ENCODE data around the gene C16orf89. TPM values are rescaled to one million over a fixed set of nuclear protein-coding genes. Genes with fewer than 3 reads are reported as not detected.

Gene C16orf89
- total RNA-seq, 1 donor from 2014 or later = not detected

DNA sequence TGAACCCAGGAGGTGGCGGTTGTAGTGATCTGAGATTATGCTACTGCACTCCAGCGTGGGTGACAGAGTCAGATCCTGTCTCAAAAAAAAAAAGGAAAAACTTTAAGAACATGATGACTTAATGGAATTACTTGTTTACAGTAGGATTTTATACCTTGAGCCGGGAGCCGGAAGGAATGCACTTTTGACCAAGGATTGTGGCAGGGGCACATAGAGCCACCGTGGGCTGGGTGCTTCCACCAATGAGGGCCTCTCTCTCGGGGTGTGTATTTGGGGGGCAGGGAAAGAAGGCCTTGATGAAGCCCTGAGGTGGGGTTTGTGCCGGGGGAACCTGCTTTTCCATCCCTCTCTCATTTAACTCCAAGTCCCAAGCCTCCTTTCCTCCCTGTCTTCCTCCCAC lies 25.3 kb downstream of the C16orf89 start:
- no peak overlapping the region for H2AFZ ChIP-seq (ENCODE audit: low read depth, low read length)
- H4K20me1 ChIP-seq (ENCODE audit: insufficient read depth, low read length) = no peaks in the 10 kb centered on the region
- no peaks in the 10 kb centered on the region for H3K36me3 ChIP-seq (ENCODE audit: insufficient read depth, low read length)
- no peak overlapping the region for H3K27ac ChIP-seq (ENCODE audit: low read depth, low read length)
- H3K27ac Mint-ChIP-seq (ENCODE audit: unreplicated experiment) = peak overlapping the region; percentile 81
- peaks cover 26% of the 10 kb centered on the region for H3K4me1 ChIP-seq (ENCODE audit: insufficient read depth, low read length)
- no peaks in the 10 kb centered on the region for H3K27me3 Mint-ChIP-seq (ENCODE audit: low read depth, unreplicated experiment)
- H3K79me2 ChIP-seq (ENCODE audit: insufficient read depth, low read length) = no peaks in the 10 kb centered on the region
- H3K4me2 ChIP-seq (ENCODE audit: low read length) = no peak overlapping the region
- no peak for TF ChIP-seq EZH2 (IDR thresholded peaks at IDR 0.05; ENCODE audit: insufficient read depth, low read length)
- TF ChIP-seq, protein P1, sequence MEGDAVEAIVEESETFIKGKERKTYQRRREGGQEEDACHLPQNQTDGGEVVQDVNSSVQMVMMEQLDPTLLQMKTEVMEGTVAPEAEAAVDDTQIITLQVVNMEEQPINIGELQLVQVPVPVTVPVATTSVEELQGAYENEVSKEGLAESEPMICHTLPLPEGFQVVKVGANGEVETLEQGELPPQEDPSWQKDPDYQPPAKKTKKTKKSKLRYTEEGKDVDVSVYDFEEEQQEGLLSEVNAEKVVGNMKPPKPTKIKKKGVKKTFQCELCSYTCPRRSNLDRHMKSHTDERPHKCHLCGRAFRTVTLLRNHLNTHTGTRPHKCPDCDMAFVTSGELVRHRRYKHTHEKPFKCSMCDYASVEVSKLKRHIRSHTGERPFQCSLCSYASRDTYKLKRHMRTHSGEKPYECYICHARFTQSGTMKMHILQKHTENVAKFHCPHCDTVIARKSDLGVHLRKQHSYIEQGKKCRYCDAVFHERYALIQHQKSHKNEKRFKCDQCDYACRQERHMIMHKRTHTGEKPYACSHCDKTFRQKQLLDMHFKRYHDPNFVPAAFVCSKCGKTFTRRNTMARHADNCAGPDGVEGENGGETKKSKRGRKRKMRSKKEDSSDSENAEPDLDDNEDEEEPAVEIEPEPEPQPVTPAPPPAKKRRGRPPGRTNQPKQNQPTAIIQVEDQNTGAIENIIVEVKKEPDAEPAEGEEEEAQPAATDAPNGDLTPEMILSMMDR (IDR thresholded peaks at IDR 0.05; ENCODE audit: insufficient read depth, low read depth, low read length) = no peak
- H3K4me1 Mint-ChIP-seq (ENCODE audit: low read depth, unreplicated experiment) = peaks cover 23% of the 10 kb centered on the region
- H3K9me3 ChIP-seq (ENCODE audit: insufficient read depth, low read depth, low read length) = no peaks in the 10 kb centered on the region
- H3K36me3 Mint-ChIP-seq (ENCODE audit: low read depth, unreplicated experiment) = no peaks in the 10 kb centered on the region
- no peak overlapping the region for H3K4me3 Mint-ChIP-seq (ENCODE audit: unreplicated experiment)
- FAIRE-seq = no peak
- H3K9me3 Mint-ChIP-seq (ENCODE audit: unreplicated experiment) = no peaks in the 10 kb centered on the region
- H3K9ac ChIP-seq (ENCODE audit: low read length) = no peak overlapping the region
- H3K4me3 ChIP-seq (ENCODE audit: insufficient read depth, low read depth, low read length) = no peak overlapping the region
- no peak for DNase-seq (ENCODE audit: low read depth)
- no peaks in the 10 kb centered on the region for H3K27me3 ChIP-seq (ENCODE audit: insufficient read depth, low read length)

DNA sequence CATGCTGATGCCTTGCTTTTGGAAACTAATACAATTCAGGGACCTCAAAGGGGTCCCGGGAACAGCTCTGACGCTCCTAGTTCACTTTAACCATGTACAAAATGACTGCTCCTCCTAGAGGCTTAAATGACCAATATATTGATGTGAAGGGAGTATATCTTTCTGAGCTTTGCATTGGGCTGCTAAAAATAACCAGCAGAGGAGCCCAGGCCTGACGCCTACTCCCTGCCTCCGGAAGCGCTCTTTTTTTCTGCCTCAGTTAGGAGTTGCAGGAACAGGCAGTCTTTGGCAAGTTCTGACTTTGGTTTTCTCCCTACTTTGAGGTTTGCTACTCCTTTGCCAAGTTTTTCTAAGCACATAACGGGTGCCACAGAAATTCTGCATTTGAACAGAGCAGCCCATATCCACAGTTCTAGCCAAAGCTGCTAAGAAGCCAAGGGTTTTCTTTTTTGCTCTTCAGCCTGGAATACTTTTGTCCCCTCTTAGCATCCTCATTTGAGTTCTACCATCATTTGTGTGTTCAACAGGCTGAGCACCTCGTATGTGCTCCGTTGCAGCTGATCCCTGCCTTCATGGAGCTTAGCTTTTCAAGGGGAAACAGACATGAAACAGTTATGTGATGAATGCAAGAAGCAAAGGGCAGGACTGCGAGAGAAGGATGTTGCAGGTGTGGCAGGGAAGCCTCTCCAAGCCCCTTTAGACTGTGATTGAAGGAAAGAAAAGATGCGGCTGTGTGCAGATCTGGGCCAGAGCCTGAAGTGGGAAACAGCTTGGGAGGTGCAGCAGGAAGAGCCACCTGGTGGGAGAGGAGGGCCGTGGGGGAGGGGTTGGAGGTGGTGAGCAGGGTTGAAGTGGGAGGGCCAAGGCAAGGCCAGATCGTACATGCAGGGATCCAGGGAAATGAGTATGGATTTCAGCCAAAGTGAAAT lies 29.3 kb downstream of the C16orf89 start:
- no peaks in the 10 kb centered on the region for H3K36me3 ChIP-seq (ENCODE audit: insufficient read depth, low read length)
- H2AFZ ChIP-seq (ENCODE audit: low read depth, low read length) = no peak overlapping the region
- TF ChIP-seq EZH2 (IDR thresholded peaks at IDR 0.05; ENCODE audit: insufficient read depth, low read length) = no peak
- TF ChIP-seq, protein P1 (IDR thresholded peaks at IDR 0.05; ENCODE audit: insufficient read depth, low read depth, low read length) = no peak
- H3K4me2 ChIP-seq (ENCODE audit: low read length) = no peak overlapping the region
- Mint-ChIP-seq H3K4me1 (ENCODE audit: low read depth, unreplicated experiment) (peaks cover 17% of the 10 kb centered on the region), H3K27ac (ENCODE audit: unreplicated experiment) (peak overlapping the region; percentile 11), H3K9me3 (ENCODE audit: unreplicated experiment) (no peaks in the 10 kb centered on the region), H3K36me3 (ENCODE audit: low read depth, unreplicated experiment) (no peaks in the 10 kb centered on the region), H3K27me3 (ENCODE audit: low read depth, unreplicated experiment) (no peaks in the 10 kb centered on the region), H3K4me3 (ENCODE audit: unreplicated experiment) (no peak overlapping the region)
- DNase-seq (ENCODE audit: low read depth) (peak; percentile 63), FAIRE-seq (no peak)
- no peak overlapping the region for H3K4me3 ChIP-seq (ENCODE audit: insufficient read depth, low read depth, low read length)
- H3K4me1 ChIP-seq (ENCODE audit: insufficient read depth, low read length) = peaks cover 26% of the 10 kb centered on the region
- no peak overlapping the region for H3K9ac ChIP-seq (ENCODE audit: low read length)
- no peaks in the 10 kb centered on the region for H3K27me3 ChIP-seq (ENCODE audit: insufficient read depth, low read length)
- H3K79me2 ChIP-seq (ENCODE audit: insufficient read depth, low read length) = no peaks in the 10 kb centered on the region
- H3K27ac ChIP-seq (ENCODE audit: low read depth, low read length) = no peak overlapping the region
- H3K9me3 ChIP-seq (ENCODE audit: insufficient read depth, low read depth, low read length) = no peaks in the 10 kb centered on the region
- H4K20me1 ChIP-seq (ENCODE audit: insufficient read depth, low read length) = no peaks in the 10 kb centered on the region

DNA sequence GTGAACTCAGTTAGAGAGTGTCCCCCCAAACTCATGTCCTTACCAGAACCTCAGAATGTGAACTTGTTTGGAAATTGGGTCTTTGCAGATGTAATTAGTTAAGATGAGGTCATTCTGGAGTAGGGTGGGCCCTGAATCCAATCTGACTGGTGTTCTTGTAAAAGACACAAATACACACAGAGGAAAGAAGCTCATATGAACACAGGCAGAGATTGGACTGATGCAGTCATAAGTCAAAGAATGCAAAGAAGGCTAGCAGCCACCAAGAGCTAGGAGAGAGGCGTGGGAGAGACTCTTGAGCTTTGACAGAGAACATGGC lies 29.9 kb downstream of the C16orf89 start:
- DNase-seq (ENCODE audit: low read depth) (no peak), FAIRE-seq (no peak)
- H3K27ac Mint-ChIP-seq (ENCODE audit: unreplicated experiment) = peak overlapping the region; percentile 11
- no peak overlapping the region for H3K4me3 ChIP-seq (ENCODE audit: insufficient read depth, low read depth, low read length)
- peaks cover 11% of the 10 kb centered on the region for H3K4me1 Mint-ChIP-seq (ENCODE audit: low read depth, unreplicated experiment)
- no peak overlapping the region for H3K4me2 ChIP-seq (ENCODE audit: low read length)
- H3K27me3 ChIP-seq (ENCODE audit: insufficient read depth, low read length) = no peaks in the 10 kb centered on the region
- no peak overlapping the region for H3K27ac ChIP-seq (ENCODE audit: low read depth, low read length)
- TF ChIP-seq, protein P1 (IDR thresholded peaks at IDR 0.05; ENCODE audit: insufficient read depth, low read depth, low read length) = no peak
- no peak for TF ChIP-seq EZH2 (IDR thresholded peaks at IDR 0.05; ENCODE audit: insufficient read depth, low read length)
- H3K36me3 Mint-ChIP-seq (ENCODE audit: low read depth, unreplicated experiment) = no peaks in the 10 kb centered on the region
- peak overlapping the region; percentile 13 for H3K4me3 Mint-ChIP-seq (ENCODE audit: unreplicated experiment)
- H3K9me3 ChIP-seq (ENCODE audit: insufficient read depth, low read depth, low read length) = no peaks in the 10 kb centered on the region
- no peak overlapping the region for H3K9ac ChIP-seq (ENCODE audit: low read length)
- peaks cover 20% of the 10 kb centered on the region for H3K4me1 ChIP-seq (ENCODE audit: insufficient read depth, low read length)
- no peaks in the 10 kb centered on the region for H4K20me1 ChIP-seq (ENCODE audit: insufficient read depth, low read length)
- H3K79me2 ChIP-seq (ENCODE audit: insufficient read depth, low read length) = no peaks in the 10 kb centered on the region
- H3K36me3 ChIP-seq (ENCODE audit: insufficient read depth, low read length) = no peaks in the 10 kb centered on the region
- H3K27me3 Mint-ChIP-seq (ENCODE audit: low read depth, unreplicated experiment) = no peaks in the 10 kb centered on the region
- H3K9me3 Mint-ChIP-seq (ENCODE audit: unreplicated experiment) = no peaks in the 10 kb centered on the region
- H2AFZ ChIP-seq (ENCODE audit: low read depth, low read length) = no peak overlapping the region
